ENCODE results near the gene OPRM1. TPM values are rescaled to one million over a fixed set of nuclear protein-coding genes. Genes with fewer than 3 reads are reported as not detected.

OPRM1 gene
- total RNA-seq, 1 donor from 2014 or later, result not detected

- Histone ChIP-seq H3K9me3 (ENCODE audit: insufficient read depth, low read depth, low read length) (no peaks in the 10 kb centered on the region), H3K36me3 (ENCODE audit: insufficient read depth, low read length) (no peaks in the 10 kb centered on the region), H3K4me3 (ENCODE audit: insufficient read depth, low read depth, low read length) (no peak overlapping the region), H3K27me3 (ENCODE audit: insufficient read depth, low read length) (no peaks in the 10 kb centered on the region), H3K79me2 (ENCODE audit: insufficient read depth, low read length) (no peaks in the 10 kb centered on the region), H2AFZ (ENCODE audit: low read depth, low read length) (no peak overlapping the region), H3K9ac (ENCODE audit: low read length) (no peak overlapping the region), H3K4me2 (ENCODE audit: low read length) (no peak overlapping the region), H4K20me1 (ENCODE audit: insufficient read depth, low read length) (no peaks in the 10 kb centered on the region), H3K27ac (ENCODE audit: low read depth, low read length) (no peak overlapping the region), H3K4me1 (ENCODE audit: insufficient read depth, low read length) (no peaks in the 10 kb centered on the region)
- no peak overlapping the region for H3K27ac Mint-ChIP-seq (ENCODE audit: unreplicated experiment)
- H3K4me3 Mint-ChIP-seq (ENCODE audit: unreplicated experiment), result no peak overlapping the region
- H3K27me3 Mint-ChIP-seq (ENCODE audit: low read depth, unreplicated experiment), result no peaks in the 10 kb centered on the region
- FAIRE-seq (no peak), DNase-seq (ENCODE audit: low read depth) (no peak)
- TF ChIP-seq EZH2 (IDR thresholded peaks at IDR 0.05; ENCODE audit: insufficient read depth, low read length) (no peak), CTCF (IDR thresholded peaks at IDR 0.05; ENCODE audit: insufficient read depth, low read depth, low read length) (no peak)
- H3K4me1 Mint-ChIP-seq (ENCODE audit: low read depth, unreplicated experiment), result no peaks in the 10 kb centered on the region
- no peaks in the 10 kb centered on the region for H3K36me3 Mint-ChIP-seq (ENCODE audit: low read depth, unreplicated experiment)
- H3K9me3 Mint-ChIP-seq (ENCODE audit: unreplicated experiment), result peaks cover 3% of the 10 kb centered on the region
Observed at GRCh38 chr6:154002894-154003293, 36.1 kb upstream of the OPRM1 start.

DNA sequence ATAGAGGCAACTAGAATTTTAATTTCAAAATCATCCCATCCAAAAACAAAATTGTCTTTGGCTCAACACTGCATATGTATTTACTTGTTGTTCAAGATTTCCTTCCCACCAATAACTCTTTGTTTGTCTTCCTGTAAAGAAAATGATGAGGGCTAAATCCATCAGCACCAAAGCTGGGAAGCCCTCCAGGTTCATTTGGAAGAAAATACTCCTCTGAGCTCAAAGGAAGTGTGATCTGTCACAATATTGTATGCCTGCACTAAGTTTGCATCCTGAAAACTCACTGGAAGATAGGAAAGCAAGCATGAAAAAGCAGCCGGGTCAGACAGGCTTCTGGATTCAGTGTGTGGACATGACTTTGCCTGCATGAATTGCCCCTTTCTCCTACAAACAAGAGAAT lies 28.7 kb upstream of the OPRM1 start:
- Histone ChIP-seq H3K36me3 (ENCODE audit: insufficient read depth, low read length) (no peaks in the 10 kb centered on the region), H3K4me3 (ENCODE audit: insufficient read depth, low read depth, low read length) (no peak overlapping the region), H3K9ac (ENCODE audit: low read length) (no peak overlapping the region), H3K9me3 (ENCODE audit: insufficient read depth, low read depth, low read length) (no peaks in the 10 kb centered on the region), H3K27ac (ENCODE audit: low read depth, low read length) (no peak overlapping the region), H3K79me2 (ENCODE audit: insufficient read depth, low read length) (no peaks in the 10 kb centered on the region), H4K20me1 (ENCODE audit: insufficient read depth, low read length) (no peaks in the 10 kb centered on the region), H3K27me3 (ENCODE audit: insufficient read depth, low read length) (no peaks in the 10 kb centered on the region), H3K4me1 (ENCODE audit: insufficient read depth, low read length) (no peaks in the 10 kb centered on the region), H3K4me2 (ENCODE audit: low read length) (no peak overlapping the region), H2AFZ (ENCODE audit: low read depth, low read length) (no peak overlapping the region)
- no peak for DNase-seq (ENCODE audit: low read depth)
- no peaks in the 10 kb centered on the region for H3K4me1 Mint-ChIP-seq (ENCODE audit: low read depth, unreplicated experiment)
- no peaks in the 10 kb centered on the region for H3K36me3 Mint-ChIP-seq (ENCODE audit: low read depth, unreplicated experiment)
- no peak overlapping the region for H3K27ac Mint-ChIP-seq (ENCODE audit: unreplicated experiment)
- TF ChIP-seq CTCF (IDR thresholded peaks at IDR 0.05; ENCODE audit: insufficient read depth, low read depth, low read length) (no peak), EZH2 (IDR thresholded peaks at IDR 0.05; ENCODE audit: insufficient read depth, low read length) (no peak)
- H3K4me3 Mint-ChIP-seq (ENCODE audit: unreplicated experiment), result no peak overlapping the region
- peaks cover 3% of the 10 kb centered on the region for H3K9me3 Mint-ChIP-seq (ENCODE audit: unreplicated experiment)
- no peak for FAIRE-seq
- H3K27me3 Mint-ChIP-seq (ENCODE audit: low read depth, unreplicated experiment), result peaks cover 5% of the 10 kb centered on the region

DNA sequence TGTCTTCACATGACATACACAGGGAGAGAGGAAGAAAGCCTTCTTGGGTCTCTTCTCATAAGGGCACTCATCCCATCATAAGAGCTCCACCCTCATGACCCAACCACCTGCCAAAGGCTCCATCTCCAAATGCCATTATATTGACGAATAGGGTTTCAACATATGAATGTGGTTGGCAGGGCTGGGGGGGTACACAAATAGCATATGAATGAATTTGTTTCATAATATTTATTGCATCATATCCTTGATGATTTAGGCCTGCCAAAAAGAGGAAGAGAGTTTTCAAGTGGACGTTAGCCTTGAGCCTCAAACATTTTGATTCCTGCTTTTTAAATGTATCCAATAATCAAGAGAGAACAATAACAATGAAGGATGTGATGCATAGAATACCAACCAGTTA lies 26.2 kb upstream of the OPRM1 start:
- DNase-seq (ENCODE audit: low read depth) (no peak), FAIRE-seq (no peak)
- H3K27ac ChIP-seq (ENCODE audit: low read depth, low read length), result no peak overlapping the region
- TF ChIP-seq EZH2 (IDR thresholded peaks at IDR 0.05; ENCODE audit: insufficient read depth, low read length), result no peak
- TF ChIP-seq CTCF (IDR thresholded peaks at IDR 0.05; ENCODE audit: insufficient read depth, low read depth, low read length), result no peak
- H3K36me3 ChIP-seq (ENCODE audit: insufficient read depth, low read length), result no peaks in the 10 kb centered on the region
- no peaks in the 10 kb centered on the region for H3K36me3 Mint-ChIP-seq (ENCODE audit: low read depth, unreplicated experiment)
- no peak overlapping the region for H3K4me2 ChIP-seq (ENCODE audit: low read length)
- H3K27me3 Mint-ChIP-seq (ENCODE audit: low read depth, unreplicated experiment), result peaks cover 5% of the 10 kb centered on the region
- no peak overlapping the region for H2AFZ ChIP-seq (ENCODE audit: low read depth, low read length)
- H3K4me1 ChIP-seq (ENCODE audit: insufficient read depth, low read length), result no peaks in the 10 kb centered on the region
- H3K9ac ChIP-seq (ENCODE audit: low read length), result no peak overlapping the region
- H3K27me3 ChIP-seq (ENCODE audit: insufficient read depth, low read length), result no peaks in the 10 kb centered on the region
- H3K4me3 ChIP-seq (ENCODE audit: insufficient read depth, low read depth, low read length), result no peak overlapping the region
- H4K20me1 ChIP-seq (ENCODE audit: insufficient read depth, low read length), result no peaks in the 10 kb centered on the region
- no peak overlapping the region for H3K27ac Mint-ChIP-seq (ENCODE audit: unreplicated experiment)
- H3K79me2 ChIP-seq (ENCODE audit: insufficient read depth, low read length), result no peaks in the 10 kb centered on the region
- no peaks in the 10 kb centered on the region for H3K9me3 ChIP-seq (ENCODE audit: insufficient read depth, low read depth, low read length)
- H3K4me1 Mint-ChIP-seq (ENCODE audit: low read depth, unreplicated experiment), result no peaks in the 10 kb centered on the region
- no peaks in the 10 kb centered on the region for H3K9me3 Mint-ChIP-seq (ENCODE audit: unreplicated experiment)
- no peak overlapping the region for H3K4me3 Mint-ChIP-seq (ENCODE audit: unreplicated experiment)
